ENCODE data around the gene ATG7.

The ATG7 gene

GRCh38 chr3:11367143-11367693 lies 95.0 kb downstream of the ATG7 start:
- Histone ChIP-seq H3K4me1 (ENCODE audit: low read depth, poor library complexity, severe bottlenecking) (no peaks in the 10 kb centered on the region), H3K4me3 (IDR thresholded peaks at IDR 0.05; ENCODE audit: insufficient read depth, low read depth, low read length) (no peak overlapping the region), H3K27ac (no peak overlapping the region), H4K20me1 (ENCODE audit: insufficient read depth) (no peaks in the 10 kb centered on the region), H3K79me2 (ENCODE audit: insufficient read depth, low read depth) (no peaks in the 10 kb centered on the region), H3K9ac (no peak overlapping the region), H3K36me3 (ENCODE audit: insufficient read depth) (no peaks in the 10 kb centered on the region), H2AFZ (ENCODE audit: low read depth) (no peak overlapping the region), H3K27me3 (ENCODE audit: insufficient read depth, low read depth) (no peaks in the 10 kb centered on the region), H3K4me2 (no peak overlapping the region)
- no peak for TF ChIP-seq CTCF (conservative IDR thresholded peaks at IDR 0.05; ENCODE audit: low read depth, low read length)

- TF ChIP-seq CTCF (conservative IDR thresholded peaks at IDR 0.05; ENCODE audit: low read depth, low read length), result no peak
Observed at GRCh38 chr3:11370191-11370590, 98.0 kb downstream of the ATG7 start.

GRCh38 chr3:11370966-11371365 lies 98.8 kb downstream of the ATG7 start:
- Histone ChIP-seq H4K20me1 (ENCODE audit: insufficient read depth) (no peaks in the 10 kb centered on the region), H3K36me3 (ENCODE audit: insufficient read depth) (no peaks in the 10 kb centered on the region), H3K9ac (no peak overlapping the region), H3K27me3 (ENCODE audit: insufficient read depth, low read depth) (no peaks in the 10 kb centered on the region), H3K4me2 (no peak overlapping the region), H3K27ac (no peak overlapping the region), H3K4me1 (ENCODE audit: low read depth, poor library complexity, severe bottlenecking) (peaks cover 2% of the 10 kb centered on the region), H3K4me3 (IDR thresholded peaks at IDR 0.05; ENCODE audit: insufficient read depth, low read depth, low read length) (no peak overlapping the region), H2AFZ (ENCODE audit: low read depth) (no peak overlapping the region), H3K79me2 (ENCODE audit: insufficient read depth, low read depth) (no peaks in the 10 kb centered on the region)
- TF ChIP-seq CTCF (conservative IDR thresholded peaks at IDR 0.05; ENCODE audit: low read depth, low read length), result no peak

More at GRCh38 chr3:11370191-11370590, 98.0 kb downstream of the ATG7 start:
- H3K79me2 ChIP-seq (ENCODE audit: insufficient read depth, low read depth), result no peaks in the 10 kb centered on the region
- no peak overlapping the region for H3K27ac ChIP-seq
- H3K4me2 ChIP-seq, result no peak overlapping the region
- no peaks in the 10 kb centered on the region for H3K4me1 ChIP-seq (ENCODE audit: low read depth, poor library complexity, severe bottlenecking)
- H3K36me3 ChIP-seq (ENCODE audit: insufficient read depth), result no peaks in the 10 kb centered on the region
- H2AFZ ChIP-seq (ENCODE audit: low read depth), result no peak overlapping the region
- no peak overlapping the region for H3K9ac ChIP-seq
- H3K27me3 ChIP-seq (ENCODE audit: insufficient read depth, low read depth), result no peaks in the 10 kb centered on the region
- no peaks in the 10 kb centered on the region for H4K20me1 ChIP-seq (ENCODE audit: insufficient read depth)
- H3K4me3 ChIP-seq (IDR thresholded peaks at IDR 0.05; ENCODE audit: insufficient read depth, low read depth, low read length), result no peak overlapping the region

GRCh38 chr3:11371747-11372146 lies 99.5 kb downstream of the ATG7 start:
- Histone ChIP-seq H3K9ac (no peak overlapping the region), H3K27me3 (ENCODE audit: insufficient read depth, low read depth) (no peaks in the 10 kb centered on the region), H3K4me3 (IDR thresholded peaks at IDR 0.05; ENCODE audit: insufficient read depth, low read depth, low read length) (no peak overlapping the region), H3K36me3 (ENCODE audit: insufficient read depth) (no peaks in the 10 kb centered on the region), H4K20me1 (ENCODE audit: insufficient read depth) (no peaks in the 10 kb centered on the region), H3K4me1 (ENCODE audit: low read depth, poor library complexity, severe bottlenecking) (peaks cover 8% of the 10 kb centered on the region), H3K79me2 (ENCODE audit: insufficient read depth, low read depth) (no peaks in the 10 kb centered on the region), H3K27ac (no peak overlapping the region), H3K4me2 (no peak overlapping the region), H2AFZ (ENCODE audit: low read depth) (no peak overlapping the region)
- TF ChIP-seq CTCF (conservative IDR thresholded peaks at IDR 0.05; ENCODE audit: low read depth, low read length), result no peak
